DMS79 treated with DMSO at 0.1 percent for 48 hours (cell line): Measurements from ENCODE around the gene PIK3C2G.
A peak's percentile ranks its signal among the peaks of the same experiment; 100 is the strongest.

Source experiments
- DNase-seq: peaks from one replicate; lab custom pipeline; 2025; lab: John Stamatoyannopoulos, UW

The PIK3C2G gene

DNA sequence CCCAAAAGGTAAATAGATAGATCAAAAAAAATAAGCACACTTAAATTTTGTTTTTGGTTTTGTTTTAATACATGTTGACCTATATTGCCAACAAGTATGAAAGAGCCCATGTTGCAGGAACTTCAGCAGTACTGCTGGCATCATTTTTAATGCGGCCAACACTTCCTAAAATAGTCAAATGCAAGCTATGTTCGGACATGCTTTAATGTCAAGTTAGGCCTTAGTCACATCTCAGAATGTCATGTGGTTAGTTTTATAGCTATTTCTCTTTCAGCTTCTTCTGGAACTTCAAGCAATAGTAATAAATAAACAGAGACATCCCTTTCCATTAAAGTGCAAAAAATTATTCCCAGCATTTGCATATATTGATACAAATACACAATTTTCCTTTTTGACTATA, 153.4 kb downstream of the PIK3C2G start:
- DNase-seq: no peak

DNA sequence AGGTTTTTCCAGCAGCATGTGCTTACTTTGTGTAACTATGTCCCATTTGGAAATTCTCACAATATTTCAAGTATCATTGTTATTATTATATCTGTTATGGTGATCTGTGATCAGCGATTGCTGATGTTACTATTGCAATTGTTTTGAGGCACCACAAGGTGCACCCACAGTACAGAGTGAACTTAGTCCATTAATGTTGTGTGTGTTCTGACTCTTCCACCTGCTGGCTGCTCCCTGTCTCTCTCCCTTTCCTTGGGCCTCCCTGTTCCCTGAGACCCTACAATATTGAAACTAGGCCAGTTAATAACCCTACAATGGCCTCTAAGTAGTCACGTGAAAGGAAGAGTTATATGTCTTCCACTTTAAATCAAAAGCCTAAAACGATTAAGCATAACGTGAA, 153.9 kb downstream of the PIK3C2G start:
- DNase-seq: no peak

GRCh38 chr12:18416412-18416811, 155.1 kb downstream of the PIK3C2G start:
- no peak for DNase-seq

- no peak for DNase-seq
Observed at GRCh38 chr12:18419311-18419710, 158.0 kb downstream of the PIK3C2G start.

DNA sequence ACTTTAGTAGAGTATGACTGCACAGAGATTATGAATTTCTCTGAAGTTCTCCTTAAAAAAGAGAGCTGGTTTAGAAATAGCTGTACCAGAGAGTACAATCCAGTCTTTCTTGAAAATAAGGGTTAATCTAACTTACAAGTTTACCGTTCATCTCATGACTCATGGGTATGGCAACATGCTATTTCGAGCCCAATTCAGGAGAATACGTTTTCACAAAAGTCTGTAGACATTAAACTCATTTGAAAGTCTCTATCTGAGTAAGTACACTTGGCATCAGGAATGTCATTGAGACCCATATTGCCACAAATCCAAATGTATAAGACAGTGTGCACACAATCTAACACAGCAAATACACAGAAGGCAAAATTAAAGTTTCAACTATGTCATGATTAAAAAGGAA, 160.5 kb downstream of the PIK3C2G start:
- DNase-seq: no peak

DNA sequence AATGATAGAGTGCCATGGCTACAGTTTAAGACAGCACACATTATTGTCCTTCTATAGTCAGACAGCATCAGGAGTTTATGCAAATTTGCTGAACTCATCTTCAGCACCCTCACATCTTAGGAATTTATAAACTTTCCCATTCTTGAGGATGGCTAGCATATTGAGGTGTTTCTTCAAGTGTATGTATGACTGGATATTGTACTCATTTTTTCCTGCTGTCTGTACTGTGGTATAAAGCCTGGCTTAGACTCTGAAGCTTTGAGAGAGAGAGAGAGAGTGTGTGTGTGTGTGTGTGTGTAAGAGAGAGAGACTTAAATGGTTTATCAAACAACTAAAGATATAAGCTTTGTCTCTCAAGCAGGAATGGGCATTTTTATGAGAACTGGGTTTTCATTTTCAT, 161.6 kb downstream of the PIK3C2G start:
- DNase-seq: no peak

GRCh38 chr12:18424857-18425256, 163.5 kb downstream of the PIK3C2G start:
- no peak for DNase-seq

- DNase-seq: no peak
Observed at GRCh38 chr12:18427520-18427919, 166.2 kb downstream of the PIK3C2G start.

GRCh38 chr12:18428416-18428815, 167.1 kb downstream of the PIK3C2G start:
- no peak for DNase-seq

GRCh38 chr12:18429366-18429765, 168.0 kb downstream of the PIK3C2G start:
- no peak for DNase-seq

GRCh38 chr12:18430425-18431048, 169.2 kb downstream of the PIK3C2G start:
- no peak for DNase-seq

GRCh38 chr12:18431771-18432170, 170.5 kb downstream of the PIK3C2G start:
- no peak for DNase-seq

- DNase-seq: no peak
Observed at GRCh38 chr12:18432206-18432605, 170.9 kb downstream of the PIK3C2G start.

- DNase-seq: no peak
Observed at GRCh38 chr12:18436170-18436569, 174.9 kb downstream of the PIK3C2G start.

- DNase-seq: no peak
Observed at GRCh38 chr12:18439541-18439940, 178.2 kb downstream of the PIK3C2G start.

- peak; percentile 33 for DNase-seq
Observed at GRCh38 chr12:18443768-18444437, 182.6 kb downstream of the PIK3C2G start.

DNA sequence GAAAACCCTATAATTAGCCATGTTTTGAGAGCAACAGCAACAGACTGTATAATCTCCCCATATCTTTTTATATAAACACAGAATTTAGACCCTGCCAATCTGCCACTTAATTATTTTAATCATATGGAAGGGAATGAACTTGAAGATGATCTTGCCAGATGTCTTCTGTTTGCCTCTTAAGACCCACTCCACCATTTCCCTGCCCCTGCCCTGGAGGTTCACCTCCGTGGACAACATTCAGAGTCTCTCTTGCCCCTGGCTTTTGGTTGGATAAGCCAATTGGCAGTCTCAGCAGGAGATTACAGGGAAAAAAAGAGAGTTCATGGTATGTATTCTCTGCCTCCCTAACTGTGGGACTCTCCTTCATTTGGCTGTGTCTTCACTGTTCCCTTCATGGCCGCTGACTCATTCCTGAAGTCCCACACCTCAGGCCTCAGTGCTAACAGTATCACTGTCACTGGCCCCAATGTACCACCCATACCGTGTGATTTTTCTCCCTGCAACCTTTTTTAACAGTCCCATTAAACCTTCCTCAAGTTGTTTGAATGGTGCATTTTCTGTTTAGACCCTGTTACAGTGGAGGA, 184.8 kb downstream of the PIK3C2G start:
- no peak for DNase-seq

DNA sequence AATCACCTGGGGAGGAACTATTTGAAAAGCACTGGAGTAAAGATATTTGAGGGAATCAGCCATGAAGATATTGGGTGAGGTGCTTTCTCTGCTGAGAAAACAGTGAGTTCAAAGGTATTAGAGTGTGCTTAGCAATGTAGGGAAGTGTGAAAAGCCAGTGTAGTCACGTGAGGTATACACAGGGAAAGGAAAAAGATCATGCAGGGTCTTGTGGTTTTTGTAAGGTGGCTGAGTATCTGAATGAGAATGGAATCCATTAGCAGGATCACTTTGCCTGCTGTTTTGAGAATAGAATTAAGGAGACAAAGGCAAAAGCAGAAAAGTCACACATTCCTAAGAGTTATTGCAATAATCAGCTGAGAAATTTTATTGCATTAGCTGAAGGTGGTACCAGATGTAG, 193.0 kb downstream of the PIK3C2G start:
- no peak for DNase-seq

DNA sequence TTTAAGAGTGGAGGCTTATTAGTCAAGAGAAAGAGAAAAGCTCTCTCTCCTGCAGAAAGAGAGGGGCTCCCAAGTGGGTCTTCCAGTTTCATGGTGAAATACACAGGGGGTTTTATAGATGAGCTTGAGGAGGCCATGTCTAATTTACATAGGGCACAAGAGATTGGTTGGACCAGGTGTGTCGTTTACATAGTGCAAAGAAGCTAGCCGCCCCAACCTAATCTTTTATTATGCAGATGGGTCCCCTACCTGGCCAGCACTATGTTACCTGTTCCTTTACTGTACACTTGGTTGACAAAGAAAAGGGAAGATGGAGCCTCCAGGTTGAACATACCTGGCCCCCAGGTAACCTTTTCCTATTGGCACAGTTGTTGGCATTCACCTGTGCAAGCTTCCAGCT, 195.0 kb downstream of the PIK3C2G start:
- DNase-seq: no peak

GRCh38 chr12:18457362-18457761, 196.0 kb downstream of the PIK3C2G start:
- DNase-seq: no peak

GRCh38 chr12:18461758-18462157, 200.4 kb downstream of the PIK3C2G start:
- no peak for DNase-seq

DNA sequence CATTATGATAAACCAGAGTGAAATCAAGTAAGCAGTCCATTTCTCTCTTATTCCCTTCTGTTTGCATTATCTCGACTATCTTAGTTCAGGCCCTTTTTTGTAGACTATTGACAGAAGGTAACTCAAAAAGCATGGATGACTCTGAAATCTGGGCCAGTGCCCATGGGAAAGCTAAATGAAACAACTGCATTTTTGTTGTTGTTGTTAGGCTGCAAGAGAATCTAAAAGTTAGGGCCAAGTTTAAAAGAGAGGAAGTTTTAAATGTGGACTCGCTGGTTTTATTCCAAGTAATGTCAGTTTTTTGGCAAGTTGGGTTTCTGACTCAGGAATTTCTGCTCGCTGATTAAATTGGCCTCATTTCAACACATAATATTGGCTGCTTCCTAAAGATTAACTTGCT, 201.1 kb downstream of the PIK3C2G start:
- DNase-seq: no peak

- DNase-seq: no peak
Observed at GRCh38 chr12:18467620-18468245, 206.4 kb downstream of the PIK3C2G start.
